ENCODE data around the gene NDUFB10.
A peak's percentile ranks its signal among the peaks of the same experiment; 100 is the strongest.
"Not testable (repeated sequence)": the region's sequence is repeated elsewhere in the genome, so short reads cannot be mapped to it uniquely, and the experiment has no call there.

The NDUFB10 gene

DNA sequence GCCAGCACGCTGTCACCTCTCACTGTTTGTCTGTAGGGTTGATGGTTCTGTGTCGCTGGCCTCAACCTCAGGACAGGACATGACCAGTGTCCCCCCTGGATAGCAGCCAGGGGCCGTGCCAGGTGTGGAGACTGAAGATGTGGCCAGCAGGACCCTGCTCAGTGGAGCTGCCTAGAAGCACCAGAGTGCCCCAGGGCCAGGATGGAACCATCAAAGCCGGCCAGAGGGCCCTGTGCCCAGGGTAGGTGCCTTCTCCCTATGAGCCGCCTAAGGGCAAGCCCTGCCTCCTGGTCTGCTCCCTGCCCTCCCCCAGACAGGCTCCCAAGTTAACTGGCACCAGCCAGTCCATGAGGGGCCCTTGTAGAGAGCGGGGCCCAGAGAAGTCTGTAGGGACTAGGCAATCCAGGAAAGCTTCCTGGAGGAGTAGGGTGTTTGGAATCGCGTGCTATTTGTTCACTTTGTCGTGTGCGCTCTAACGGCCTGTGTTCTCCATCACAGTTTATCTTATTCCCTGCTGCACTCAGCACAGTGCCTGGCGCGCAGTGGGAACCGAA is 546 bp upstream of the NDUFB10 start:
- Histone ChIP-seq H3K4me3 (ENCODE audit: low read depth, low read length, poor library complexity, severe bottlenecking) (peak overlapping the region; percentile 90), H3K9me2 (ENCODE audit: low read depth, low read length) (no peaks in the 10 kb centered on the region), H3K36me3 (ENCODE audit: insufficient read depth, low read length) (peaks cover 28% of the 10 kb centered on the region), H3K79me2 (ENCODE audit: insufficient read depth, low read length) (peaks cover 7% of the 10 kb centered on the region), H2AFZ (ENCODE audit: low read length) (no peak overlapping the region), H3K27me3 (ENCODE audit: insufficient read depth, low read length) (no peaks in the 10 kb centered on the region; the same call in 1 of the 2 replicates), H3K9ac (ENCODE audit: low read length) (peak overlapping the region; percentile 43; the same call in 1 of the 2 replicates), H3K27ac (ENCODE audit: low read depth, low read length, poor library complexity, severe bottlenecking) (no peak overlapping the region), H3K4me1 (ENCODE audit: insufficient read depth, low read length, severe bottlenecking) (peaks cover 39% of the 10 kb centered on the region), H3F3A (ENCODE audit: insufficient read depth, low read length) (peaks cover 15% of the 10 kb centered on the region), H3K9me3 (ENCODE audit: low read length) (no peaks in the 10 kb centered on the region), H4K20me1 (ENCODE audit: insufficient read depth, low read length) (no peaks in the 10 kb centered on the region), H3K4me2 (ENCODE audit: low read length) (peak overlapping the region; percentile 55)
- TF ChIP-seq EZH2 (IDR thresholded peaks at IDR 0.05; ENCODE audit: borderline replicate concordance, low read length) (no peak), CTCF (IDR thresholded peaks at IDR 0.05; ENCODE audit: low read length) (no peak)

DNA sequence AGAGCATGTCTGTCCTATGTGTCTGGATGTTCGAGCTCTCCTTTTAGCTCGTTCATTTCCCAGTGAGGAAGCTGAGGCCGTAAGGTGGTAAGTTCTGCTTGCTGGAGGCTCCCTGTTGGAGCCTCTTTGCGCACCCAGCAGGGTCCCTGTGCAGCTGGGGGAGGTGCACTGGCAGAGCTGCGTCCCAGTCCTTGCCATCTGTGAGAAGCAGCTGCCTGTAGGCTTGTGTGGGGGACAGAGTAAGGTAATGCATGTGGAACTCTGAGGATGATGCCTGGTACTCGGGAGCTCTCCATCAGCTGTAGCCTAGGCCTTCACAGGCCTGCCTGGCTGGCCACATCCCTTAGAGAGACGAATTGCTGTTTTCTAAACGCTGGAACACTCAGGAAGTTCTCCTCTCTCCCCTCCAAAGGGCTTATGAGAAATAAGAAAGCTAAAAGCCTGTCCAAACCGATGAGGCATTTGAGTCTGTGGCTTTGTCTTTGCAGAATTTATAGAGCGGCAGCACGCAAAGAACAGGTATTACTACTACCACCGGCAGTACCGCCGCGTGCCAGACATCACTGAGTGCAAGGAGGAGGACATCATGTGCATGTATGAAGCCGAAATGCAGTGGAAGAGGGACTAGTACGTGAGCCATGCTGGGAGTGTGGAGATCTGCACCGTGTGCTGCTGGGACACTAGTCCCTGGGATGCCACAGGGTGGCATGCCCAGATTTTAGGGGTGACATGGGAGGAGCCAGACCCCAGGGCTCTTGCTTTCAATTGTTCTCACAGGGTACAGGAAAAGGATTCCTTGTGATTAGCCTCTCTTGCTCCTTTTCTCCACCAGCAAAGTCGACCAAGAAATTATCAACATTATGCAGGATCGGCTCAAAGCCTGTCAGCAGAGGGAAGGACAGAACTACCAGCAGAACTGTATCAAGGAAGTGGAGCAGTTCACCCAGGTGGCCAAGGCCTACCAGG is 1.6 kb downstream of the NDUFB10 start:
- Histone ChIP-seq H3K4me1 (ENCODE audit: insufficient read depth, low read length, severe bottlenecking) (peaks cover 45% of the 10 kb centered on the region), H3K27me3 (ENCODE audit: insufficient read depth, low read length) (no peaks in the 10 kb centered on the region; the same call in 1 of the 2 replicates), H2AFZ (ENCODE audit: low read length) (no peak overlapping the region), H3K27ac (ENCODE audit: low read depth, low read length, poor library complexity, severe bottlenecking) (peak overlapping the region; percentile 75), H3F3A (ENCODE audit: insufficient read depth, low read length) (peaks cover 16% of the 10 kb centered on the region), H3K9ac (ENCODE audit: low read length) (peak overlapping the region; percentile 90; the same call in 1 of the 2 replicates), H3K36me3 (ENCODE audit: insufficient read depth, low read length) (peaks cover 35% of the 10 kb centered on the region), H4K20me1 (ENCODE audit: insufficient read depth, low read length) (no peaks in the 10 kb centered on the region), H3K9me3 (ENCODE audit: low read length) (no peaks in the 10 kb centered on the region), H3K79me2 (ENCODE audit: insufficient read depth, low read length) (peaks cover 21% of the 10 kb centered on the region), H3K9me2 (ENCODE audit: low read depth, low read length) (no peaks in the 10 kb centered on the region), H3K4me2 (ENCODE audit: low read length) (peak overlapping the region; percentile 72), H3K4me3 (ENCODE audit: low read depth, low read length, poor library complexity, severe bottlenecking) (peak overlapping the region; percentile 90)
- TF ChIP-seq CTCF (IDR thresholded peaks at IDR 0.05; ENCODE audit: low read length) (no peak), EZH2 (IDR thresholded peaks at IDR 0.05; ENCODE audit: borderline replicate concordance, low read length) (no peak)

DNA sequence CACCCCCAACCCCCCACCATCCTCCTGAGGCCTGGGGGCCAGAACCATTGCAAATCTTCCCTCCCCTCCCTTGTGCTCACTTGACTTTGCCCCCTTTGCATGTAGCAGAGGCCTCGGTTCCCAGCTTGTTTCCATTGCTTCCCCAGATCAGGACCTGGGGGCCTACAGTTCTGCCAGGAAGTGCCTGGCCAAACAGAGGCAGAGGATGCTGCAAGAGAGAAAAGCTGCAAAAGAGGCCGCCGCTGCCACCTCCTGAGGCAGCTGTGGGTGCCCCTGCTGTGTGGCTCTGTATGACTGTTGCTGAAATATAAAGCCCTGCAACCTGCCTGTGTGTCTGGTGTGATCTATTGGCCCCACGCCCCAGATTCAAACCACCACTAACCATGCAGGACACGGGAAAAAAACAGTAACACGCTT is 2.3 kb downstream of the NDUFB10 start:
- Histone ChIP-seq H3K9ac (ENCODE audit: low read length) (no peak overlapping the region), H3F3A (ENCODE audit: insufficient read depth, low read length) (peaks cover 16% of the 10 kb centered on the region), H3K9me2 (ENCODE audit: low read depth, low read length) (no peaks in the 10 kb centered on the region), H3K27ac (ENCODE audit: low read depth, low read length, poor library complexity, severe bottlenecking) (peak overlapping the region; percentile 44), H2AFZ (ENCODE audit: low read length) (no peak overlapping the region), H3K9me3 (ENCODE audit: low read length) (no peaks in the 10 kb centered on the region), H3K4me3 (ENCODE audit: low read depth, low read length, poor library complexity, severe bottlenecking) (peak overlapping the region; percentile 16), H4K20me1 (ENCODE audit: insufficient read depth, low read length) (no peaks in the 10 kb centered on the region), H3K79me2 (ENCODE audit: insufficient read depth, low read length) (peaks cover 21% of the 10 kb centered on the region), H3K27me3 (ENCODE audit: insufficient read depth, low read length) (no peaks in the 10 kb centered on the region), H3K36me3 (ENCODE audit: insufficient read depth, low read length) (peaks cover 35% of the 10 kb centered on the region), H3K4me2 (ENCODE audit: low read length) (peak overlapping the region; percentile 97; the same call in 1 of the 2 replicates), H3K4me1 (ENCODE audit: insufficient read depth, low read length, severe bottlenecking) (peaks cover 46% of the 10 kb centered on the region)
- TF ChIP-seq CTCF (IDR thresholded peaks at IDR 0.05; ENCODE audit: low read length) (no peak), EZH2 (IDR thresholded peaks at IDR 0.05; ENCODE audit: borderline replicate concordance, low read length) (no peak)

- H3K27ac ChIP-seq (ENCODE audit: low read depth, low read length, poor library complexity, severe bottlenecking), result peak overlapping the region; percentile 84
- H2AFZ ChIP-seq (ENCODE audit: low read length); H3K27me3 ChIP-seq (ENCODE audit: insufficient read depth, low read length); H3K9me3 ChIP-seq (ENCODE audit: low read length); H3K9me2 ChIP-seq (ENCODE audit: low read depth, low read length); H4K20me1 ChIP-seq (ENCODE audit: insufficient read depth, low read length): not testable (repeated sequence)
- peak overlapping the region; percentile 97 for H3K4me2 ChIP-seq (ENCODE audit: low read length)
- peaks cover 35% of the 10 kb centered on the region for H3K36me3 ChIP-seq (ENCODE audit: insufficient read depth, low read length)
- H3F3A ChIP-seq (ENCODE audit: insufficient read depth, low read length), result peaks cover 16% of the 10 kb centered on the region
- peaks cover 46% of the 10 kb centered on the region for H3K4me1 ChIP-seq (ENCODE audit: insufficient read depth, low read length, severe bottlenecking)
- peaks cover 21% of the 10 kb centered on the region for H3K79me2 ChIP-seq (ENCODE audit: insufficient read depth, low read length)
- H3K9ac ChIP-seq (ENCODE audit: low read length), result peak overlapping the region; percentile 99
- peak overlapping the region; percentile 97 for H3K4me3 ChIP-seq (ENCODE audit: low read depth, low read length, poor library complexity, severe bottlenecking)
Observed at GRCh38 chr16:1962161-1963153, 3.1 kb downstream of the NDUFB10 start.
